Epithelial cell of esophagus (primary cell): ENCODE results near the gene EIF6.

ENCODE experiments used
- DNase-seq: peaks from one replicate; pipeline ENCODE4 v3.0.0; 2010; ENCODE audit warnings: low read depth
- H3K4me3 ChIP-seq: 2 replicates; pipeline ENCODE4 v1.5.1; 2011; ENCODE audit warnings: mild to moderate bottlenecking, low read length, control low read depth
- CTCF ChIP-seq: IDR thresholded peaks from 2 replicates; pipeline ENCODE4 v1.5.1; 2011; ENCODE audit warnings: low read depth, mild to moderate bottlenecking, low read length, control low read depth, inconsistent platforms; ENCODE audit not compliant: insufficient read depth; ENCODE audit errors: missing control alignments

EIF6 gene

GRCh38 chr20:35327074-35327976 lies 42.8 kb upstream of the EIF6 start:
- no peak for DNase-seq
- H3K4me3 ChIP-seq, result no peak overlapping the region
- TF ChIP-seq CTCF, result no peak

GRCh38 chr20:35326740-35327073 lies 42.1 kb upstream of the EIF6 start:
- H3K4me3 ChIP-seq, result no peak overlapping the region
- no peak for TF ChIP-seq CTCF
- DNase-seq, result no peak

GRCh38 chr20:35326021-35326739 lies 41.6 kb upstream of the EIF6 start:
- TF ChIP-seq CTCF, result no peak
- DNase-seq, result no peak
- H3K4me3 ChIP-seq, result no peak overlapping the region

GRCh38 chr20:35325401-35325800 lies 40.8 kb upstream of the EIF6 start:
- DNase-seq, result no peak
- no peak overlapping the region for H3K4me3 ChIP-seq
- TF ChIP-seq CTCF, result no peak

- TF ChIP-seq CTCF, result no peak
- DNase-seq, result peak; percentile 58
Observed at GRCh38 chr20:35320396-35321126, 36.0 kb upstream of the EIF6 start.

GRCh38 chr20:35319871-35320197 lies 35.3 kb upstream of the EIF6 start:
- H3K4me3 ChIP-seq, result no peak overlapping the region
- peak; percentile 65 for DNase-seq
- no peak for TF ChIP-seq CTCF

More at GRCh38 chr20:35320396-35321126, 36.0 kb upstream of the EIF6 start:
- H3K4me3 ChIP-seq, result no peak overlapping the region
